Karpas-422 (cell line): ENCODE results near the gene ZFHX2. TPM values are rescaled to one million over a fixed set of nuclear protein-coding genes. Genes with fewer than 3 reads are reported as not detected.
A peak's percentile ranks its signal among the peaks of the same experiment; 100 is the strongest.

Experiments used
- DNase-seq: peaks from one replicate; pipeline ENCODE4 v3.0.0-alpha.2; 2015
- H2AFZ ChIP-seq: fragments of 200-600 bp; sonication (generic); 2 replicates; pipeline ENCODE4 v1.6.1; 2014; ENCODE audit warnings: antibody characterized with exemption, low read length, mixed read lengths
- H3K27ac ChIP-seq: fragments of 200-600 bp; sonication (generic); 2 replicates; pipeline ENCODE4 v1.5.1; 2014; ENCODE audit warnings: mild to moderate bottlenecking, low read length, moderate library complexity
- H3K27me3 ChIP-seq: fragments of 200-600 bp; sonication (generic); 2 replicates; pipeline ENCODE4 v1.6.1; 2014; ENCODE audit warnings: low read length, mixed read lengths
- H3K36me3 ChIP-seq: fragments of 200-600 bp; sonication (generic); 2 replicates; pipeline ENCODE4 v1.6.1; 2014; ENCODE audit warnings: low read length, mixed read lengths; ENCODE audit not compliant: insufficient read depth
- H3K4me1 ChIP-seq: fragments of 200-600 bp; sonication (generic); 2 replicates; pipeline ENCODE4 v1.6.1; 2014; ENCODE audit warnings: mild to moderate bottlenecking, low read length, mixed read lengths
- H3K4me2 ChIP-seq: fragments of 200-600 bp; sonication (generic); 2 replicates; pipeline ENCODE4 v1.6.1; 2014; ENCODE audit warnings: low read length, low read depth, mild to moderate bottlenecking; ENCODE audit not compliant: poor library complexity, severe bottlenecking
- H3K4me3 ChIP-seq: fragments of 200-600 bp; sonication (generic); 2 replicates; pipeline ENCODE4 v1.5.1; 2014; ENCODE audit warnings: mild to moderate bottlenecking, antibody characterized with exemption, low read length, mixed read lengths
- H3K79me2 ChIP-seq: fragments of 200-600 bp; sonication (generic); 2 replicates; pipeline ENCODE4 v1.6.1; 2014; ENCODE audit warnings: mild to moderate bottlenecking, low read length, mixed read lengths
- H3K9ac ChIP-seq: fragments of 200-600 bp; sonication (generic); 2 replicates; pipeline ENCODE4 v1.6.0; 2014; ENCODE audit warnings: low read length
- H3K9me2 ChIP-seq: fragments of 200-600 bp; sonication (generic), shearing (Covaris generic); replicated peaks from 2 replicates; pipeline ENCODE4 v1.6.0; 2014; ENCODE audit warnings: mild to moderate bottlenecking, low read length, moderate library complexity; ENCODE audit not compliant: insufficient read depth
- H3K9me3 ChIP-seq: fragments of 300-700, 200-600 bp; sonication (generic); 2 replicates; pipeline ENCODE4 v1.6.1; 2014; ENCODE audit warnings: low read length, mixed read lengths
- H4K20me1 ChIP-seq: fragments of 200-600 bp; sonication (generic); 2 replicates; pipeline ENCODE4 v1.6.1; 2014; ENCODE audit warnings: mild to moderate bottlenecking, antibody characterized with exemption, low read length, low read depth; ENCODE audit not compliant: insufficient read depth
- total RNA-seq: library from RNA; depleted of rRNA; stranded (reverse); fragments of >200 nt; shearing (Covaris generic); gene quantifications from 2 replicates; pipeline ENCODE4 v1.2.3, GENCODE V29; 2014; ENCODE audit warnings: low replicate concordance

The ZFHX2 gene
- total RNA-seq, 1 experiment from 2014 or later, result 0.07 TPM

- Histone ChIP-seq H2AFZ (peak overlapping the region; percentile 98), H3K4me2 (peak overlapping the region; percentile 83), H3K36me3 (no peaks in the 10 kb centered on the region), H4K20me1 (no peaks in the 10 kb centered on the region), H3K4me3 (peak overlapping the region; percentile 79), H3K9me2 (no peaks in the 10 kb centered on the region), H3K79me2 (0 out of 2 replicates have a peak, but pooled peaks cover 4% of the 10 kb centered on the region), H3K27ac (no peak overlapping the region), H3K4me1 (peaks cover 26% of the 10 kb centered on the region), H3K9ac (peak overlapping the region; percentile 73), H3K9me3 (no peaks in the 10 kb centered on the region), H3K27me3 (no peaks in the 10 kb centered on the region)
- DNase-seq, result no peak
Measured at GRCh38 chr14:23550812-23551265, 726 bp downstream of the ZFHX2 start.

GRCh38 chr14:23550131-23550811 is 1.3 kb downstream of the ZFHX2 start:
- no peaks in the 10 kb centered on the region for H4K20me1 ChIP-seq
- H3K27me3 ChIP-seq, result no peaks in the 10 kb centered on the region
- peaks cover 25% of the 10 kb centered on the region for H3K4me1 ChIP-seq
- H3K4me2 ChIP-seq, result peak overlapping the region; percentile 83
- no peak overlapping the region for H2AFZ ChIP-seq
- H3K4me3 ChIP-seq, result peak overlapping the region; percentile 79; the same call in 1 of the 2 replicates
- no peak overlapping the region; the same call in 1 of the 2 replicates for H3K9ac ChIP-seq
- no peaks in the 10 kb centered on the region for H3K36me3 ChIP-seq
- no peaks in the 10 kb centered on the region for H3K9me3 ChIP-seq
- H3K9me2 ChIP-seq, result no peaks in the 10 kb centered on the region
- 0 out of 2 replicates have a peak, but pooled peaks cover 4% of the 10 kb centered on the region for H3K79me2 ChIP-seq
- no peak overlapping the region for H3K27ac ChIP-seq
- DNase-seq, result no peak

DNA sequence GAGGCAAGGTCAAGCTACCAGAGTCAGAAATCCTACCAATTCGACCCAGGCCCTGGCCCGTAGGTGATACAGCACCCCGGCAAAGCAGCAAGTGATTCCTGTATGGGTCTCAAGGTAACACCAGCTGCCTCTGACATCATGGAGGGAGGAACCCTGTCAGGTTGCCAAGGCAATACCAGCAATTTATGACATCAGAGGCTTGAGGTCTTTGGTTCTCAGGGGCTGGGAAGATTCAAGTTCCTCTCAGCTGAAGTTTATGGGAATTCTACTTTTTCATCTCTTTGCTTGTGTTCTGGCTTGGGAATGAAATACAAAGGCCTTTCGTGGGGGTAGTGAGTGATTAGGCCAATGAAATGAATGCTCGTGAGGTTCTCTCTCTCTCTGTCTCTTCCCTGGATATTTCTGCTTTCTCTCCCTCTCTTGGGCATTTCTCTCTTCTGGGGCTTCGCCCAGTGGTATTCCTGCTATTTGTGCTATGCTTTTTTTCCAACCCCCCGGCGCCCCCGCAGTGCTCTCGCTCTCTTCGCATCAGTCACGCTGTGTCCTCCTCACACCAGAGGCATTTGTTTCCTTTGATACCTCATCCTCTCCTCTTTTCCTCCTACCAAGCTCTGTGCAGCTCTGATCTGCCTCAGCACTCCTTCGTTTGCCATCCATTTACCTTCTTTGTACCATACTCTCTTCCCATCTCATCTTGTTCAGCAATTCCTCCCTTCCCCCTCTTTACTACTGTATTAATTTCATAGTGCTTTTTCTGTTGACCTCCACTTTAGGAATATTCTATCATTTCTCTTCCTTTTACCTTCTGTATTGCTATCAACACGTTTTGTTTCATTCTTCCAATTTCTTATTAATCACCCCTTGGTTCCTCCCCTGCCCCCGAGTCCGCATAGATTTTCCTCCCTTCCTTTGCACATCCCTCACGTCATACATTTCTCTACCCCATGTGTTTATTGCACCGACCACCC is 2.9 kb downstream of the ZFHX2 start:
- Histone ChIP-seq H3K9me3 (no peaks in the 10 kb centered on the region), H3K4me3 (no peak overlapping the region), H3K9me2 (no peaks in the 10 kb centered on the region), H3K79me2 (no peaks in the 10 kb centered on the region), H3K27me3 (no peaks in the 10 kb centered on the region), H3K9ac (no peak overlapping the region), H3K27ac (no peak overlapping the region), H4K20me1 (no peaks in the 10 kb centered on the region), H2AFZ (no peak overlapping the region), H3K4me1 (peaks cover 16% of the 10 kb centered on the region), H3K36me3 (no peaks in the 10 kb centered on the region), H3K4me2 (no peak overlapping the region)
- no peak for DNase-seq

DNA sequence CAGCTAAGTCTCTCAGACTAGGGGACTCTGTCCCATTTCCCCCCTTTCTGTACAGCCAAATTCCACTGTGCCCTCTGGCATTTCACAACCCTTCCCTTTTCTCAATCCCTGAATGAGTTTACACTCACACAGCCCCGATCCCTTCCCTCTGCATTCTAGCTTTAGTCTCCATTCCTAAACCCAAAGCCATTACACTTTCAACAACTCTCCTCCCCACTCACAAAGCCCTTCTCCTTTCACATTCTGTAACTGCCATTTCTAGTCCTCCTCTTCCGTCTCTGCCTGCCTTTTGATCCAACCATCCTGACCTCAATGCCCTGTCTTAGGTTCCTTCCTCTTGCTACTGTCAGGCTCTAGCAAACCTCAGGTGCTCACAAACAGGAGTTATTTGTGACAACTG is 3.6 kb downstream of the ZFHX2 start:
- Histone ChIP-seq H3K27ac (no peak overlapping the region), H4K20me1 (no peaks in the 10 kb centered on the region), H3K9me2 (no peaks in the 10 kb centered on the region), H3K9ac (no peak overlapping the region), H3K9me3 (no peaks in the 10 kb centered on the region), H3K79me2 (no peaks in the 10 kb centered on the region), H3K4me3 (no peak overlapping the region), H2AFZ (no peak overlapping the region), H3K4me1 (peaks cover 16% of the 10 kb centered on the region), H3K4me2 (no peak overlapping the region), H3K36me3 (no peaks in the 10 kb centered on the region), H3K27me3 (no peaks in the 10 kb centered on the region)
- DNase-seq, result no peak

DNA sequence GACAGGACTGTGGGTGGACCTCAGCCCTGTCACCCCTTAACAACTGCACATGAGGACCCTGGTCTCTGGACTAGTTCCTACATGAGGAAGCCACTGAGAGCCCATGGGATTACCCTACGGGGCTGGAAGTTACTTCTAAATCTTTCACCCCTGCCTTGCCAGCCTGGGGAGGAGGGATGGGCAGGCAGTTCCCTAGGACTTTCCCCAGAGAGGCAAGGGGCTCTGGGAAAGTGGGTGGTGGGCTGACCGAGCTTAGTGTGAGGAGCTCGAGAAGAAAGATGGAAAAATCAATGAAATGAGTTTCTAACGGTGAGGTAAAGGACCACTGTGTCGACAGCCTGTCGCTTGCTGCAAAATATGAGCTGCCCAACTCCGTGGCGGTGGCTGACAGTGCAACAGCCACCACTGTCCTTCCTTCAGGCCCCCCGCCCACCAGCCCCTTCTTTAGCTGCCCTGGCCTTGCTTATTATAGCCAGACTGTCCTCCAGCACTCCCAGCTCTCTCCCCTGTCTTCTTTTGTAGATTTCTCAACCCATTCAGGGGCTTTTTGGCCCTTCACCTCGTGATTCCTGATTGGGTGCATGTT is 5.0 kb downstream of the ZFHX2 start:
- no peaks in the 10 kb centered on the region for H3K36me3 ChIP-seq
- no peaks in the 10 kb centered on the region for H3K27me3 ChIP-seq
- H2AFZ ChIP-seq, result no peak overlapping the region
- no peak overlapping the region for H3K4me2 ChIP-seq
- no peaks in the 10 kb centered on the region for H4K20me1 ChIP-seq
- H3K4me3 ChIP-seq, result no peak overlapping the region
- H3K27ac ChIP-seq, result no peak overlapping the region
- H3K9me2 ChIP-seq, result no peaks in the 10 kb centered on the region
- no peak for DNase-seq
- H3K79me2 ChIP-seq, result no peaks in the 10 kb centered on the region
- no peaks in the 10 kb centered on the region for H3K9me3 ChIP-seq
- no peak overlapping the region for H3K9ac ChIP-seq
- H3K4me1 ChIP-seq, result peaks cover 20% of the 10 kb centered on the region

- no peak for DNase-seq
- H3K36me3 ChIP-seq, result no peaks in the 10 kb centered on the region
- H3K4me1 ChIP-seq, result peaks cover 13% of the 10 kb centered on the region
- no peak overlapping the region for H3K9ac ChIP-seq
- no peaks in the 10 kb centered on the region for H3K9me3 ChIP-seq
- no peaks in the 10 kb centered on the region for H3K9me2 ChIP-seq
- H3K79me2 ChIP-seq, result no peaks in the 10 kb centered on the region
- H2AFZ ChIP-seq, result no peak overlapping the region
- no peaks in the 10 kb centered on the region for H3K27me3 ChIP-seq
- H4K20me1 ChIP-seq, result no peaks in the 10 kb centered on the region
- H3K4me3 ChIP-seq, result no peak overlapping the region
- H3K4me2 ChIP-seq, result no peak overlapping the region
- no peak overlapping the region for H3K27ac ChIP-seq
Measured at GRCh38 chr14:23545740-23546365, 5.7 kb downstream of the ZFHX2 start.

- Histone ChIP-seq H3K27me3 (no peaks in the 10 kb centered on the region), H2AFZ (no peak overlapping the region), H3K36me3 (no peaks in the 10 kb centered on the region), H3K4me3 (no peak overlapping the region), H3K27ac (no peak overlapping the region), H3K9me3 (no peaks in the 10 kb centered on the region), H3K9ac (no peak overlapping the region), H3K79me2 (no peaks in the 10 kb centered on the region), H3K4me1 (peaks cover 10% of the 10 kb centered on the region), H3K4me2 (no peak overlapping the region), H4K20me1 (no peaks in the 10 kb centered on the region), H3K9me2 (no peaks in the 10 kb centered on the region)
- DNase-seq, result peak; percentile 58
Measured at GRCh38 chr14:23544511-23545447, 6.8 kb downstream of the ZFHX2 start.
